HG03064 (cell line): ENCODE data around the gene PSMA6.

ENCODE experiments used
- ATAC-seq: cut with Tn5 transposase; IDR thresholded peaks from one replicate; pipeline ENCODE4 v1.9.1; 2021; ENCODE audit warnings: low read depth; ENCODE audit not compliant: unreplicated experiment

The PSMA6 gene

GRCh38 chr14:35365130-35366055 is 73.2 kb downstream of the PSMA6 start:
- ATAC-seq: no peak

- ATAC-seq: no peak
These were observed 73.9 kb downstream of the PSMA6 start for GRCh38 chr14:35366056-35366451.

- no peak for ATAC-seq
These were observed 74.4 kb downstream of the PSMA6 start for GRCh38 chr14:35366521-35366976.

GRCh38 chr14:35367056-35367372 is 74.8 kb downstream of the PSMA6 start:
- ATAC-seq: no peak
